NOMO-1 treated with dmso at 0.1 percent for 144 hours (cell line): ENCODE results near the gene CCNI2.

Experiments
- DNase-seq: peaks from one replicate; lab custom pipeline; 2025; ENCODE audit not compliant: unreplicated experiment; lab: John Stamatoyannopoulos, UW

The CCNI2 gene

GRCh38 chr5:132749506-132749905, 2.3 kb downstream of the CCNI2 start:
- DNase-seq = no peak

DNA sequence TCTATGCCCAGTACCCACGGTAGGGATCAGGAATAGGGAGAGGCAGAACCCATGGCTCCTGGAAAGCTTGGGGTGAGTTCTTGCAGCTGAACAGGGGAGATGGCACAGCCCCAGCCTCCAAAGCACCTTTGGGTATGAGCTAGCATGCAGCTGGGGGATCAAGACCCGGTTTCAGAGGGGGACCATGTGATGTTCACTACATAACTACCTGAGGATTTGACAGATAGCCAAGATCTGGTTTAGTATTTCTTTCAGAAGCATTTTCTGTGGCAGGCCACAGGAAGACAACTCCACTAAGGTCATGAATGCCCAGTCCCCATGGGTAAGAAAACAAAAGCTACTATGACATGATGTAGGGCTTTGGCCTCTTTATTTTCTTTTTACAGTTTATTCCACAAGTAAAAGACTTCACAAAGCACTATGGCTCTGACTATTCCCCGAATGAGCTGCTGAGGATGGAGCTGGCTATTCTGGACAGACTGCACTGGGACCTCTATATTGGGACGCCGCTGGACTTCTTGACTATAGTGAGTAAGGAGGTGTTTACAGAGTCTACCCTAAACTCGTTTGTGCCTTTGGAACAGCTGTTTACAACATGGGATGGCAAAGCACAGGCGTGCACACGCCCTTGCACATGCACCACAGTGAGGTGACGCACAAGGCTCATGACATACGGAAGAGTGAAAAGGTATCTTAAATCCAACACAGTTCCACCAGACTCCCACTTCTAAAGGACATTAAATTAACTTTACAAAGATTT, 3.4 kb downstream of the CCNI2 start:
- DNase-seq = no peak

DNA sequence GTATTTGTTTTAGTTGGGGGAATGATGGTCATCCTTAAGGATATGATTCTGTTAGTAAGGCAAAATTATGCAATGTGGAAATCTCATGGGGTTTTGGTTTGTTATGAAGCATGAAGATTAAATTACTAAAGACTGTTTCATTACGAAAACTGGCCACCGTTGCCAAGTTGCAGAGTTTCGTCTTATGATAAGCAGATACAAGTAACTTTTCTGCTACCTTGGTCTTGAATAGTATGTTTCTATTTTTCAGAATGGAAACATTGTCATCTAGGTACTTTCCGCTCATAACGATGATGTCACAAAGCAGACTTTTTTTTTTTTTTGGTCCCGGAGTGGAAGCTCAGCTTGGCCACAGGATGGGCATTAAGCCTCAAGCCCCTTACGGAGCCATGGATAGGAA, 4.2 kb downstream of the CCNI2 start:
- no peak for DNase-seq

GRCh38 chr5:132751971-132752580, 4.8 kb downstream of the CCNI2 start:
- no peak for DNase-seq

DNA sequence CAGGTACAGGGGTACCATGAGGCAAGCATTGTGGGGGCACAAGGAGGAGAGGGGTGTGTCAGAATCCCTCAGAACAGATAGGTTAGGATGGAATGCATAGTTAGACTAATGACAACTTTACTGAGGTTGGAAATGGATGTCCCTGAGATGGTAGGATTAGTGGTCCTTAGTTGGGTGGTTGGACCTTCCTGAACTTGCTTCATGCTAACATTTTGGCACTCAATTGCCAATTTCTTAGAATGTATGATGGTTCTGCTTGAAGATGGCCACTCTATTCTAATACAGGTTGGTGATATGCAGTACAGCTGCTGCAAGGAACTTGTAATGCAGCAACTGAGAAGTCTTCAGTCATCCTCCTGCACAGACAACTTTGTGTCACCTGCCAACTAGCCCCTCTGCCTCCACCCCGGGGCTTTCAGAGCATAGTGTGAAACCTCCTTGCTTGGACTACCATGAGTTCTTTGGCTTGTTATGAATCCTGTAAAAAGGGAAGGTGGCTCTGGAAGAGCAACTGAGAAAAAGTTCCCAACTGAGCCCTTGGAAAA, 5.4 kb downstream of the CCNI2 start:
- no peak for DNase-seq

GRCh38 chr5:132753135-132753987, 6.1 kb downstream of the CCNI2 start:
- no peak for DNase-seq

- no peak for DNase-seq
Measured at GRCh38 chr5:132754111-132754510, 6.9 kb downstream of the CCNI2 start.

- no peak for DNase-seq
Measured at GRCh38 chr5:132754947-132755346, 7.7 kb downstream of the CCNI2 start.

DNA sequence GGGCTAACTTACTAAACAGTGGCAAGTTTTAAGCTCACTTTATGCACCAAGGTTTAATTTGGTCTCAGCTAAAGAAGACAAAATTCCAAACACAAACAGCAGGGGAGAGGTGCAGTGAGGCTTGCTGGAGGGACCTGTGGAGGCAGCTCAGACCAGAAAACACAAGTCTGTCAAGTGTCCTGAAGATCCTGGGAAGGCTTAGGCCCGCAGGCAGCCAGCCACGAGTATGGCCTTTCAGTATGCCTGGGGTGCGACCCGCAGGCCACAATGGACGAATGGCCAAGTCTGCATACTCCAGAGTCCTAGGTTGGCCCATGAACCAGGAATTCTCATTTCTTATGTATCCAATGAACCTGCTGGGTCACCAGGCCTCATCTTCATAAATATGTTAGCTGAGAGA, 9.3 kb downstream of the CCNI2 start:
- no peak for DNase-seq

DNA sequence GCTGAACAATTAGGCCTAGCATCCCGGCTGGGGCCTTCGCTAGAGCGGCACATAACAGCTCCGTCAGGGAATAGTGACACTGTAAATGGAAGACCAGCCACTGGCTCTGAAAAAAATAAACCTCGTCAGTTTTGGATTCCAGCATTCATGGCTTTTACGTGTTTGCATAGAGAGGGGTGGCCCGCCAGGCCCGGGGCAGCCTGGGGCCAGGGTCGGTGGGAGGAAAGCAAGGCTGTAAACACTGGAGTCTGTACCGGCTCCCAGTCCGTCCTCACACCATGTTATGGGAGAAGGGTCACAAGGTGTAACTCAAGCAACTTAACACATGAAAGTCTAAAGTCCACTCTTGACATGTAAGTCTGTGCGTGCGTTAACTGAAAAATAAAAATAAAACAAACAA, 11.2 kb downstream of the CCNI2 start:
- no peak for DNase-seq

DNA sequence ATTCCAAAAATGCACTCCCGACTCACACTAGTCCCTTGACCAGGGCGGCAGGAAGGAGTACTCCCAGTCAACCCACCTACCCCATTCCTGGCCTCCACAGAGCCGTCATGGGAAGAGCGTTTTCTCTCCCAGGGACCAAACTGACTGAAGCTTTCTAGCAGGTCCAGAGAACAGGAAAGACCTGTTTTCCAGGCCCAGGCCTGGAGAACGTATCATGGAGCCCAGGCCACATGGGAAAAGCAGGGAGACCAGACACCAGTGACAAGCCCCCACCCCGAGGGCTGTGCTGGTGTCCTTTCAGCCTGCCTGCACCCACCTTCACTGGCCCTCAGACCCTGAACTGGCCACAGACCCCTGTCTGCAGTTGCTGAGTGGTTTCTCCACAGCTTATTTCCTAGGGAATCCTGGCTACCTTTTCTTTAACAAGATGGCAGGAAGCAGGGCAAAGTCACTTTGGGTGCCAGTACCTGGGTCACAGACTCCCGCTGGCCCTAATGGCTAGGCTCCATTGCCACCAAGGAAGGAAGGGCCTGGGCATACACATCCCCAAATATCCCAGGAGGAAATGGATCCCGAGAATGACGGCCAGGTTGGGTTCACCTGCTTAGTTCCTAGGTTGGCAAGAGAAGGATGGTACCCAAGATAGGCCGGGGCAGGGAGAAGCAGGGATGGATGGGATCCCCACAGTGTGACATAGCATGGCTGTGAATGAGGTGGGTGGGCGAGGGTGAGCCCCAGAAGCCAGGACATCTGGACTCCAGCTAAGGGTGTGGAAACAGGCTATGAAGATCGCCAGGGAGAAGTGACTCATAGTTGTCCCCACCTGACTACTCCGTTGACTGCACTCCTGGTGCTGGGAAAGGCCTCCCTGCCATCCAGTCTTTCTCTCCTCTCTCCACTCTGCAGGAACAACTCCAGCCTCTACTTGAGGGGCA, 12.2 kb downstream of the CCNI2 start:
- DNase-seq = no peak

- no peak for DNase-seq
Measured at GRCh38 chr5:132760049-132760420, 12.8 kb downstream of the CCNI2 start.

DNA sequence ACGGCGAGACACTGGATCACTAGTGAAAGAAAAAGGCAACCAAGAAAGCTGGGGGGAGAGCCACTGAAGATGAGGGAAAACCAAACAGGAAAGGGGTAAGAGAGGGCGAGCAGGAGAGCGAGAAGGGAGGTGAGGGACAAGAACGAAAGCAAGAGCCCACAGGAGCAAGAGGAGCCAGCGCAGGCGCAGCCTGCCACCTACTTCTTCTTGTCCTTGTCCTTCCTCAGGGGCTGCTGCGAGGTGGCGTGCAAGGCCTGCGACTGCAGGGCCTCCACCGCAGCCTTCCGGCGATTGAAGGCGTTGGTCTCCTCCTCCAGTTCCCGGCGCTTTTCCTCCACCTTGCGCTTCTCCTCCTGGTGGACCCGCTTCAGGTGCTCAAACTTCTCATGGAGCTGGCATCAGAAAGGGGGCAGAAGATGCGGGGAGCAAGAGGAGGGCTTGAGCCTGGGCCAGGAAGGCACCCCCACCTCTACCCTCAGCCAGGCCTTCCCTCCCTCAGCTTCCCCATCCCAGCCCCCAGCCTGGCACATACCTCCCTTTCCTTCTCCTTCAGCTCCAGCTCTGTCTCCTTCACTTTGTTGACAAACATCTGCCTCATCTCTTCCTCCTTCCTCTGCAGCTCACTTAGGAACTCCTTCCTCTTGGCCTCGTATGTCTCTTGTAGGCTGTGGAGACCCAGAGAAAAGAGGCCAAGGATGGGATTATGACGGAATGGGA, 13.5 kb downstream of the CCNI2 start:
- no peak for DNase-seq

GRCh38 chr5:132761321-132762240, 14.4 kb downstream of the CCNI2 start:
- no peak for DNase-seq

- no peak for DNase-seq
Measured at GRCh38 chr5:132762246-132763000, 15.2 kb downstream of the CCNI2 start.

DNA sequence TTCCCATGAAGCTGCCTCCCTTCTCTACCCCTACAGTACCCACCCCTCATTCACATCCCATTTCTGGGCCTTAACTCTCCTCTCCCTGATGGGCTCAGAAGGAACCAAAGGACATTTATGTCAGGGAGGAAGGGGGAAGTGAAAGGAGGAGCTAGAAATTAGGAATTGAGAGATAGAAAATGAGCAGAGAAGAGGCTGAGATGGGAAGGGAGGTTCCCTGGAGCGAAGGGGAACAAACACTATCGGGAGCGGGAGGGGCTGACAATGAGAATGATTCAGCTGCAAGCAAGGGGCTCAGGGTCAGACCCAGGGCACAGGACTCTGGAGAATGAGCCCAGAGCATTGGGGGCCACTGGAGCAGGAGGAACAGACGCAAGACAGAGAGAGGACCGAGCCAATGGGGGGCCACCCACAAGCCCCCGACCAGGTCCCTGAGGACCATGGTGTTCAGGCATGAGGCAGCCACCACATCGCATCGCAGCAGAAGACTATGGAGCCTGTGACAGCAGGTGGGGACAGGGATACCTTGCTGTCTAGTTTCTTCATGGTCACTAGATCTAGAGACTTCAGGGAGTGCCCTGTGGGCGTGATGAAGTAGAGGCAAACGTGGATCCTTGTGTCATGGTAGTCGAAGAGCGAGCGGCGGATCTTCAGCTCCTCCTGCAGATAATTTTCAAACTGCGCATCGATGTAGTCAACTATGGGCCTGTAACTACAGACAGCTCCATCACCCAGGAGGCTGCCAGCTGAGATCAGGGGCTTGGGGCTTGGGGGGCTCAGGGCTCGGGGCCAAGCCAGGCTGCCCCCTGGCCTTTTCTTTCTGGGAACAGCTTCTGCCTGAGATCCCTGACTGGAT, 16.2 kb downstream of the CCNI2 start:
- no peak for DNase-seq

DNA sequence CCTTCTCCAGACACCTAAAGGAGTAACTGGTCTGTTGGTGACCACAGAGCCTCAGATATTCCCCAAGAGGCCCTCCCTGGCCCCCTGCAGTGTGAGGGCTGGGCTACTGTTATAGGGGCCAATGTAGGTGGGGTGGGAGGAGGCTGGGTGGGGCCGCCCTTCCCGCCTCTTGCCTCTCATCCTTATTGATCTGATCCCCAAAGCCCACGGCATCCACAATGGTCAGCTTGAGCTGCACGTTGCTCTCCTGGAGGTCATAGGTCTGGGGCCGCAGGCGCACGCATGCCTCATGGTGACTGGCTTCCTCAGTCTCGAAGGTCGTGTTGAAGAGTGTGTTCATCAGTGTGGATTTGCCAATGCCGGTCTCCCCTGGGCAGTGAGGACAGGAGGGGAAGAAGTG, 16.8 kb downstream of the CCNI2 start:
- no peak for DNase-seq
